GM20000 (cell line): ENCODE measurements around the gene CDH23.
A peak's percentile ranks its signal among the peaks of the same experiment; 100 is the strongest.
"Not testable (repeated sequence)": the region's sequence is repeated elsewhere in the genome, so short reads cannot be mapped to it uniquely, and the experiment has no call there.

Experiments used
- DNase-seq: peaks from one replicate; pipeline ENCODE4 v3.0.0; 2012; ENCODE audit warnings: low spot score
- CTCF ChIP-seq: IDR thresholded peaks from 2 replicates; pipeline ENCODE4 v1.5.1; 2012; ENCODE audit warnings: mild to moderate bottlenecking, control low read depth; ENCODE audit errors: extremely low read depth, missing control alignments

CDH23 gene

GRCh38 chr10:71850021-71850742, 453.5 kb downstream of the CDH23 start:
- DNase-seq = no peak
- TF ChIP-seq CTCF = no peak

- TF ChIP-seq CTCF = no peak
- DNase-seq = peak; percentile 98
Observed at GRCh38 chr10:71850743-71851464, 454.2 kb downstream of the CDH23 start, which contains the start of gene PSAP. TSS of gene PSAP (minus strand) at chr10:71851251. CDS start at chr10:71851221, 30 bp downstream.

GRCh38 chr10:71851465-71852095, 454.9 kb downstream of the CDH23 start:
- not testable (repeated sequence) for DNase-seq

- no peak for TF ChIP-seq CTCF
- no peak for DNase-seq
Observed at GRCh38 chr10:71852355-71852937, 455.7 kb downstream of the CDH23 start.

GRCh38 chr10:71854031-71854430, 457.3 kb downstream of the CDH23 start:
- no peak for DNase-seq

GRCh38 chr10:71856619-71857018, 459.9 kb downstream of the CDH23 start:
- no peak for DNase-seq
- TF ChIP-seq CTCF = no peak

More at GRCh38 chr10:71854031-71854430, 457.3 kb downstream of the CDH23 start:
- TF ChIP-seq CTCF = no peak

- no peak for DNase-seq
- no peak for TF ChIP-seq CTCF
Observed at GRCh38 chr10:71857934-71858890, 461.5 kb downstream of the CDH23 start.
